Right lobe of liver (tissue), 4 donors: ENCODE measurements around the gene TCF7L2.

Source experiments
- CTCF ChIP-seq, 4 donors: fragments of 200-600 bp in 3 of 4; fragments of 450-650 bp in 1 of 4; IDR thresholded peaks; one replicate each; pipeline versions ENCODE4 v1.5.1 to v1.8.0; 2016 to 2022; ENCODE audit warnings: antibody characterized with exemption in 4 of 4, mild to moderate bottlenecking in 2 of 4
- POLR2A ChIP-seq: fragments of 450-650 bp; IDR thresholded peaks from one replicate; pipeline ENCODE4 v1.6.1; 2017; ENCODE audit warnings: antibody characterized with exemption, mild to moderate bottlenecking
- donor health status: DM: no; HTN: no; CAD: no.
- donor health status: DM: no; HTN: no; CAD: no.
- donor health status: DM: no; HTN: yes; CAD: no.

- no peak for TF ChIP-seq CTCF (IDR thresholded peaks at IDR 0.05)
- no peak for TF ChIP-seq POLR2A
Observed at GRCh38 chr10:112996462-112996861, 46.4 kb downstream of the TCF7L2 start.
